IPS-NIHi11 (cell line): Measurements from ENCODE around the gene PARP16.

Source experiments
- DNase-seq: peaks from one replicate; pipeline ENCODE4 v3.0.0; 2012; ENCODE audit warnings: mixed read lengths, low spot score

Gene PARP16

DNA sequence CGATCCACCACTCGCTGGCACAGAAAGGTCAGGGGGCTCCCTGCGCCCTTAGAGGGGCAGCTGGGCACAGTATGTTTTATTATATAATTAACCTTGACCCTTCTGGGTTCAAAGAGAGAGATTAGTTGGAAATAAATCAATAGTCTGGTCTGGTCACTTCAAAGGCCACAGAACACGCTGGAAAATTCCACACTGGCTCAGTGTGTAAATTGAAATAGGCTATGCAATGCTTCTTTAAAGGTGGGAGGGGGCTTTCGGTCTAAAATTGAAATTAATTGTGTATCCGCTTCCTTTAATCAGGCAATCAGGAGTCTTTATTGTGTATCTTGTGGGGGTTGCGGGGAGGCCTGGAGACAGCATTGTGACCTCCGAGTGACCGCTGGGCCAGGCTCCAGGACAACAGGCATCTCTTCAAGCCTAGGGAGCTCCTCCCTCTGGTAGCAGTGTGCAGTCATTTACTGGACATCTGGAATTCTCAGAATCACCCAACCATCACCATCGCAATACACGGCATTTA, 25.8 kb upstream of the PARP16 start:
- DNase-seq = peak; percentile 24

DNA sequence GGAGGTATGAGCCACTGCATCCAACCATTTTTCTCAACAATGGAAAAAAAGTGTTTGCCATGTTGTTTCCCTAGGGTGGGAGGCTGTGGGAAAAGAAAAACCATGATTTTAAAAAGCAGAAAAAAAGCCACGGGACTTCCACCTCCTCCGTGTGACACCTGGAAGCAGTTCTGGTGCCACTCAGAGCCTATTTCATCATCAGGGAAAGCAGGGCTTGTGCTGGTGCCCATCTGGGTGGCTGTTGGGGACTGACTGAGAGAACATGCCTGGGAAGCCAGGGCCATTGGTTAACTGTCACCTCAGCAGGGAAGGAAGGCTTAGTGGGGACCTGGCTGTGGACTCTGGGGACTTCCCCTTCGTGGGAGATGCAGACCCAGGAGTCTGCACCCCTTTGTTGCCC, 25.1 kb upstream of the PARP16 start:
- DNase-seq = peak; percentile 10

DNA sequence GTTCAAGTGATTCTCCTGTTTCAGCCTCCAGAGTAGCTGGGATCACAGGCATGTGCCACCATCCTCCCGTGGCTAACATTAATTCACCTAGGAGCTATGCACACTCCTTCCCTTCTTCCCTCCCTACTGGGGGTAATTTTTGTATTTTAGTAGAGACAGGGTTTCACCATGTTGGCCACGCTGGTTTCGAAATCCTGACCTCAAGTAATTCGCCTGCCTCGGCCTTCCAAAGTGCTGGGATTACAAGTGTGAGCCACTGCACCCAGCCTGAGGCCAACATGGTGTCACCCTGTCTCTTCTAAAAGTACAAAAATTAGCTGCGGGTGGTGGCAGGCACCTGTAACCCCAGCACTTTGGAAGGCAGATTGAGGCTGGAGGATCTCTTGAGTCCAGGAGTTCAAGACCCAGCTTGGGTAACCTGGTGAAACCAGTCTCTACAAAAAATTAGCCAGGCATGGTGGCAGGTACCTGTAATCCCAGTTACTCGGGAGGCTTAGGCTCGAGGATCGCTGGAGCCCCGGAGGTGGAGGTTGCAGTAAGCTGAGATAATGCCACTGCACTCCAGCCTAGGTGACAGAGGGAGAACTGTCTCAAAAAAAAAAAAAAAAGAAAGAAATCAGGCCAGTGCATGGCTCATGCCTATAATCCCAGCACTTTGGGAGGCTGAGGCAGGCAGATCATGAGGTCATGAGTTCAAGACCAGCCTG, 23.9 kb upstream of the PARP16 start:
- no peak for DNase-seq

DNA sequence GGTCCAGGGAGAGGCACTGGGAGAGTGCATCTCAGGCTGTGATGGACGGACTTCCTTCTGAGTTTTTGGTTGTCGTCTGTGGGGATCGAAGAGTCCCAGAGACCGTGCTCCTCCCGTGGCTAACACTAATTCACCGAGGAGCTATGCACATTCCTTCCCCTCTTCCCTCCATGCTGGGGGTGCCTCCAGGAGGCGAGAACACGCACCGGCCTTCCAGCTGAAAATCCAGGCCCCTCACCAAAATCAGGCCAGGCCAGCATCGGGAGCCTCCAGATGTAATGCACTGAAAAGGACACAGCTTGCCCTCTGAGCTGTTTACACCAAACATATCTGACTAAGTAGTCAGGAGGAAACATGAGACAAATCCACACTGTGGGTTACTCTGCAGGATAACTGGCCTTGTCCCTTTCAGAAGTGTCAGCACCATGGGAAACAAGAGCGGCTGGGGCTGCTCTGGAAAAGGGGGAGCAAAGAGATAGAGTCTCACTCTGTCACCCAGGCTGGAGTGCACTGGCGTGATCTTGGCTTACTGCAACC, 23.3 kb upstream of the PARP16 start:
- no peak for DNase-seq

DNA sequence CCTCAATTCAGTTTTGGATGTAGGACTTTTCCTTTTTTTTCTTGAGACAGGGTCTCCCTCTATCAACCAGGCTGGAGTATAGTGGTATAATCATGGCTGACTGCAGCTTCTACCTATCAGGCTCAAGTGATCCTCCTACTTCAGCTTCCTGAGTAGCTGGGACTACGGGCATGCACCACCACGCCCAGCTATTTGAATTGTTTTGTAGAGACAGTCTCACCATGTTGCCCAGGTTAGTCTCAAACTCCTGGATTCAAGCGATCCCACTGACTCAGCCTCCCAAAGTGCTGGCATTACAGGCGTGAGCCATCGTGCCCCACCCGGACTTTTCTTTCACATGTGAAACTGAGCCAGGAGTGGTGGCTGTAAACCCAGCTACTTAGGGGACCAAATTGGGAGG, 21.3 kb upstream of the PARP16 start:
- no peak for DNase-seq

DNA sequence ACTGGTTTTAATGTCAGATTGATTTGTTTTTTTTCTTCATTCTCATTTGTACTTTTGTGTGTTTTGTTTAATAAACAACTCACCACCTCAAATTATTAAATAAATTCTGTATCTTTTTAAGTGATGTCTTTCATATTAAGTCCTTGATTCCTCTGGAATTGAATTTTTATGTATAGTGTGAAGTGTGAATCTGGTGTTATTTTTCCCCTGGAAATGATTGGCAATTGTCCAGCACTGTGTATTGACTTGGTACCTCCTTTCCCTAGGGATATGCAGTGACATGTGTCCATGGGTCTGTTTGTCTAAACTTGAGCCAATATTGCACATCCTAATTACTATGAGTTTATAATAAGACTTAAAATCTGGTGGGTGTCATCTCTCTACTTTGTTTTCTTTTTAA, 19.9 kb upstream of the PARP16 start:
- DNase-seq = no peak

DNA sequence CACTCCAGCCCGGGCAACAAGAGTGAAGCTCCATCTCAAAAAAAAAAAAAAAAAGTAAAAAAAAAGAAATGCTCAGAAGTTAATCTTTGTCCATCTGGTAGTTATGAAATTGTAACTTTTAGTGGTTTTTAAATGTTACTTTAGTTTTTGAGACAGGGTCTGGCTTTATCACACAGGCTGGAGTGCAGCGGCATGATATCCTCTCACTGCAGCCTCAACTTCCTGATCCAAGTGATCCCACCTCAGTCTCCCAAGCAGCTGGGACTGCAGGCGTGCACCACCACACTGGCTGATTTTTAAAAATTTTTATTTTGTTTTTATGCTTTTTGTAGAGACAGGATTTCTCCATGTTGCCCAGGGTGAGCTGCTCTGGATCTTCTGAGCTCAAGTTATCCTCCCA, 19.1 kb upstream of the PARP16 start:
- DNase-seq = no peak

DNA sequence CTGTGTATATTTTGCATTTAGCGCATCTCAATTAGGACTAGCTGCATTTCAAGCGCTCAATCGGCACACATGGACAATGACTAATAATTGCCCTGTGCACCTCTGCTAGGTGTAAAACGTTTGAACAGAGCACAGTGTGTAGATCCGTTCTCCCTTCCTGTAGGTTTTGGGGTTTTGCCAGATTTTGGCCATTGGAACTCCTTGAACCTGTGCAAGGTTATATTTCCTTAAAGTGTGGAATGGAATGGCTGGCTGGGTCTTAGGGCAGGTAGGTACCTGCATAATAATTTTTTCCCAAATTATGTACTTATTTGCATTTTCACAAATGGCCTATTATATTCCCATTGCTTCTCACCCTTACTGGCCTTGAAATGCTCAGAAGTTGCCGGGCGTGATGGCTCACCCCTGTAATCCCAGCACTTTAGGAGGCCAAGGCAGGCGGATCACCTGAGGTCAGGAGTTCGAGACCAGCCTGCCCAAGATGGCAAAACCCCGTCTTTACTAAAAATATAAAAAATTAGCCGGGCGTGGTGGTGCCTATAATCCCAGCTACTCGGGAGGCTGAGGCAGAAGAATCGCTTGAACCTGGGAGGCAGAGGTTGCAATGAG, 18.6 kb upstream of the PARP16 start:
- DNase-seq = no peak

DNA sequence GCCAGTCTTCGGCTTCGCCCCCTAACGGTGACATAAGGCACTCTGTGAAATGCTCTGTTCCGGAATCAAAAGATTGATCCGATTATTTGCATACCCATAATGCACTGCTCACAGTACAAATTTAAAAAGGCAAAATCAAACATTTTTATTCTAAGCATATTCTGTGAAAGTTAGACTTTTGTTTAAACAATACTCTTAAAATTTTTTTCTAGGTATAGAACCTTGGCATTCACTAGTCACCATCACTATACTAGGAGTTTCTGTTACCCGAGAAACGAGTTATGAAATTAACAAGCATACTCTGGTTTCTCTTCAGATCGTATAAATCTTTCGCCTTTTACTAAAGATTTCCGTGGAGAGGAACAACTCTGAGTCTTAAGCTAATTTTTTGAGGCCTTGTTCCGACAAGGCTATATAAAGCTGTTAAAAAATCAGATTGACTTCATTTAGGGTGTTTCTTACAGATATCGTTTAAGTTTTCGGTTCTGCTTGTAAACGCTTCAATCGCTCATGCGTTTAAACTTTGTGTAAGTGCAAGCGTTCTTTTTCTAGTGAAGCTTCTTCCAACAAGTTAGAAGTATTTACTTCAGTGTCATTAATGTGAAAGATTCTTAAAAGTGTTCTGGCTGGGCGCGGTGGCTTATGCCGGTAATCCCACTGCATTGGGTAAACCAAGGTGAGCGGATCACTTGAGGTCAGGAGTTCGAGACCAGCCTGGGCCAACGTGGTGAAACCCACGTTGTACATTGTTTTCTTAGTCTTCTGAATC, 17.9 kb upstream of the PARP16 start, which contains the start of gene RNU5B-1:
Gene RNU5B-1, plus strand, starts transcription at position 297 of the 769 bp plus-strand sequence.
- DNase-seq = peak; percentile 79

DNA sequence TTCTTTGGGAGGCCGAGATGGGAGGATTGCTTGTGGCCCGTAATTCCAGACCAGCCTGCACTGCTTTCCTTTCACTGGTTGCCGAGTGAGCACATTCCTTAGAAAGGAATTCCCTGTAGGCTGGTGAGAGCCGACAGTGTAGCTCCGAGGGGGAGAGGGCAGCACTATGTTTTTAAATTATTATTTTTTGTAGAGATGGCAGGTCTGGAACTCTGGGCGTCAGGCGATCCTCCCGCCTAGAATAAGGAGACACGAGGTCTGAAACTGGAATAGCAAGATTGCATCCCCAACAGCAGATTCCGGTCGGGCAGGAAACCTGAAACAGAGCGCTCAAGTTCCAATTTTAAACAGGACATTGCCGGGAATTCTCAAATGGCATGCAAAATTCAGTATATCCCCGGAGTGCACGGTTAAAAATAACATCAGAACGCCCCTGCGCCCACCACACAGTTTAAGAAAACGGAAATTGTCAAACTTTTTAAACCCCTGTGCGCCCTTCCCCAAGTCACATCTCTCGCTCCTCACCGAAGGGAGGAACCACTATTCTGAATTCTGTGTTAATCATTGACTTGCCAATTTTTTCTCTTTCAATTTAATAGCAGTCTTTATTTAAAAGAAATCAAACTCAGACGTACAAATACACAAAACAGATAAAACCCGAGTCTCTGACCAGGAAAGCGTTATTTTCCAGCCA, 17.2 kb upstream of the PARP16 start:
- DNase-seq = no peak

DNA sequence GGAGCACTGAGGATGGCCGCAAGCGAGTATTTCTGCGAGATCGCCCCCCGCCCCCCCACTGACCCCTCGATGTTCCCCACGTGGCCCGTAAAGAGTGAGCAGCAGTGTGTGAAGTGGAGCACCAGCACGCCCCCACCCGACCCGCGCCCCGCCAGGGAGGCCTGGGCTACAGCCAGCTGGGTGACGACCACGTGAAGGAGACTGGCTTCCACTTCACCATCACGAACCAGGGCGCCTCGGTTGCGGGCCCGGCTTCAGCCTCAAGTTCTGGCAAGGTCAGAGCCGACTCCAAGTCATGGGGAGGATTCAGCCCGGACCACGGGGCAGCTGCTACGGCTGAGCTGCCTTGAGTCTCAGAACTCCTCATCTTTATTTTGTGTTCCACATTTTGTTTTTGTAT, 15.4 kb upstream of the PARP16 start:
- no peak for DNase-seq

DNA sequence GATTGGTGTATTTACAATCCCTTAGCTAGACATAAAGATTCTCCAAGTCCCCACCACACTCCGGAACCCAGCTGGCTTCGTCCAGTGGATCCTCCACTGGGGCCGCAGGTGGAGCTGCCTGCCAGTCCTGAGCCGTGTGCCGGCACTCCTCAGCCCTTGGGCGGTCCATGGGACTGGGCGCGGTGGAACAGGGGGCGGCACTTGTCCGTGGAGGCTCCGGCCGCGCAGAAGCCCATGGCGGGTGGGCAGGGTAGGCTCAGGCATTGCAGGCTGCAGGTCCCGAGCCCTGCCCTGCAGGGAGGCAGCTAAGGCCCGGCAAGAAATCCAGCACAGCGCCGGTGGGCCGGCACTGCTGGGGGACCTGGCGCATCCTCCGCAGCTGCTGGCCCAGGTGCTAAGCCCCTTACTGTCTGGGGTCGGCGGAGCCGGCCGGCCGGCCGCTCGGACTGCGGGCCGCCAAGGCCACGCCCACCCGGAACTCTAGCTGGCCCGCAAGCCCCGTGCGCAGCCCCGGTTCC, 14.3 kb upstream of the PARP16 start:
- no peak for DNase-seq

DNA sequence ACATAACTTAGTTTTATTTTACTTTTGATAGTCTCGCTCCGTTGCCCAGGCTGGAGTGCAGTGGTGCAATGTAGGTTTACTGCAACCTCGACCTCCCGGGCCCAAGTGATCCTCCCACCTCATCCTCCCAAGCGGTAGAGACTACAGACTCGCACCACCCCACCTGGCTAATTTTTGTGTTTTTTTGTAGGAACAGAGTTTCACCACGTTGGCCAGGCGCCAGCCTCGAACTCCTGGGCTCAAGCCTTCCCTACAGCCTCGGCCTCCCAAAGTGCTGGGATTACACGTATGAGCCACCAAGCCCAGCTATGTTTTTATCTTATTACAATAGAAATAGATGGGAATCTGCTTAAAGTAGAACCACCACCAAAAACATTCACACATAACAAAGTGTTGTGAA, 12.0 kb upstream of the PARP16 start:
- no peak for DNase-seq

DNA sequence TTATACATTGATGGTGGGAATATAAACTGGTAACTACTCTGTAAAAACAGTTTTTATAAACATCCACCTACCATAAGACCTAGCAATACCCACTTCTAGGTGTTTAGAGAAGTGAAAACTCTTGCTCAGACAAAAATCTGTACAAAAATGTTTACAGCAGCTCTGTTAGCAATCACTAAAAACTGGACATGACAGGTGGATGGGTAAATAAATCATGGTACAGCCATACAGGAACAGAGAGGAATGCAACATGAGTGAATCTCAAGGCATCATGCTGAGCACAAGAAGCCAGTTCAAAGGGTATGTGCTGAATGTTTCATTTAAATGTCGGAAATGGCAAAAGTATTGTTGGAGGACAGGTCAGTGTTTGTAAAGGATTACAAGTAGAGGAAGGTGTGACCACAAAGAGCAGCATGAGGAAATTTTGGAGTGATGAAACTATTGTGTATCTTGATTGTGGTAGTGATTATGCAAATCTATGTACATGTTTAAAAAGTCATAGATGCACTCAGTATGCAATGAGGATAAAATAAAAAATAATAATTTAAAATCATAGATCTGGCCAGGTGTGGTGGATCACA, 6.3 kb upstream of the PARP16 start:
- no peak for DNase-seq

DNA sequence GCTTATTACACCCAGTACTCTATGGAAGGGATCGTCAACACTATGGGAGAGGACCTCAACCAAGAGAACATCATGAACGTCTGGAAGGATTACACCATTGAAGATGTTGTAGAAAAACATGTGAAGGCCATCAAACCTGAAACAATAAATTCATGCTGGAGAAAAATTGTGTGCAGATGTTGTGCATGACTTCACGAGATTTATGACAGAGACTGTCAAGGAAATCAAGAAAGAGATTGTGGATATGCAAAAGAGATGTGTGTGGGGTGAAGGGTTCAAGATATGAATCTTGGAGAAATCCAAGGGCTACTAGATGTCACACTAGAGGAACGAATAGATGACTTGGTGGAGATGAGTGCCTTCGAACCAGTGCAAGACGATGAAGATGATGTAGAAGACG, 3.5 kb upstream of the PARP16 start:
- DNase-seq = no peak

DNA sequence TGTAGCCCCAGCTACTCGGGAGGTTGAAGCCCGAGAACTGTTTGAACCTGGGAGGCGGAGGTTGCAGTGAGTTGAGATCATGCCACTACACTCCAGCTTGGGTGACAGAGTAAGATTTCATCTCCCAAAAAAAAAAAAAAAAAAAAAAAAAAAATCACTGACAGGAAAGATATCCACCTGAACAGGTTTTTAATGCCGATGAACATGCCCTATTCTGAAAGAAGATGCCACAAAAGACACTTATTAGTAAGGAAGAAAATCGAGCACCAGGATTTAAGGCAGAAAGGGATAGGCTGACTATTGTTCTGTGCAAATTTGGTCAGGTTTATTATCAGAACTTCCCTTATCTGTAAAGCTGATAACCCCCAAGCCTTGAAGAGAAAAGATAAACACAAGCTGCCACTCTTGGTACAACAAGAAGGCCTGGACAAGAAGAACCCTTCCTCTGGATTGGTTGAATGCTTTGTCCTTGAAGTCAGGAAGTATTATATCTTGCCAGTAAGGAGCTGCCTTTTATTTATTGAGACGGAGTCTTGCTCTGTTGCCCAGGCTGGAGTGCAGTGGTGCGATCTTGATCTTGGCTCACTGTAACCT, 2.7 kb upstream of the PARP16 start:
- DNase-seq = no peak

DNA sequence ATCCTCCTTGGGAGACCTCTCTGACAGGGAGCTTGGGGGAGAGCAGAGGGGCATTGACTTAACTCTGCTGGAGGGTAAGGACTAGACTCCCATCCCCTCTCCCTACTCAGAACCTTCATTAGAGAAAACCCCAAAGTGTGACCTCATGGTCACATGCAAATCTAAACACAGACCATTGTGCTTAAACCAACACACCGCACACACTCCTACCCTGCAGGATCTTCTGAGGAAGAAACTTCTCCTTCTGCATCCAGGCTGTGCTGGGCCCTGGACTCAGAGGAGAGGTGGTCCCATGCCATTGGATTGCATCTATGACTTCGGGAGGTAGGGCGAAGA, 805 bp upstream of the PARP16 start:
- no peak for DNase-seq

DNA sequence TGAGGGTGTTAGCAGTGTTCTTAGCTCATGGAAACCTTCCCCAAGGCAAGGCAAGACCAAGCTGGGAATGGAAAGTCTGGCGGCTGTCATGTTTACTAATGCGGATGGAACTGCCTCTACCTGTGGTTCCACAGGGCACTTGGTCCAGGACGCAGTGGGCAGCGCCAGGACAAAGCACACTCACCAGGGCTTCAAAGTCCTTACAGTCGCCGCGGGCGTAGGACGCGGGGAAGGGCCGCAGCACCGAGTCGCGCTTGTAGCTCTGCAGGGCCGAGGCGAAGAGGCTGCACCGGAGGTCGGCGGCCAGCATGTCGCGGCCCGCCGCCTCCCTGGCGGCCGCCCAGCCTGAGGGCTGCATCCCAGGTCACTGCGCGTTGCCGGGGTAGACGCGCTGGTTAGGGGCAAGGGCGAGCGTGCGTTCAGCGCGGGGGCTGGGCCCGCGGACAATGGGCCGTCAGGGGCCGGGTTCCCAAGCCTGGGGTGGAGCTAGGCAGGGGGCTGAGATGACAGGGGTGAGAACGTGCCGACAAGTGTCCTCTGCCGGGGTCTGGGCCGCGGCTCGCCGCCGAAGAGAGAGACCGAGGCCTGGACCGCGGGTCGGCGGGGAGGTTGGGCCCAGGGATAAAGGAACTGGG, 497 bp downstream of the PARP16 start:
- peak; percentile 85 for DNase-seq

DNA sequence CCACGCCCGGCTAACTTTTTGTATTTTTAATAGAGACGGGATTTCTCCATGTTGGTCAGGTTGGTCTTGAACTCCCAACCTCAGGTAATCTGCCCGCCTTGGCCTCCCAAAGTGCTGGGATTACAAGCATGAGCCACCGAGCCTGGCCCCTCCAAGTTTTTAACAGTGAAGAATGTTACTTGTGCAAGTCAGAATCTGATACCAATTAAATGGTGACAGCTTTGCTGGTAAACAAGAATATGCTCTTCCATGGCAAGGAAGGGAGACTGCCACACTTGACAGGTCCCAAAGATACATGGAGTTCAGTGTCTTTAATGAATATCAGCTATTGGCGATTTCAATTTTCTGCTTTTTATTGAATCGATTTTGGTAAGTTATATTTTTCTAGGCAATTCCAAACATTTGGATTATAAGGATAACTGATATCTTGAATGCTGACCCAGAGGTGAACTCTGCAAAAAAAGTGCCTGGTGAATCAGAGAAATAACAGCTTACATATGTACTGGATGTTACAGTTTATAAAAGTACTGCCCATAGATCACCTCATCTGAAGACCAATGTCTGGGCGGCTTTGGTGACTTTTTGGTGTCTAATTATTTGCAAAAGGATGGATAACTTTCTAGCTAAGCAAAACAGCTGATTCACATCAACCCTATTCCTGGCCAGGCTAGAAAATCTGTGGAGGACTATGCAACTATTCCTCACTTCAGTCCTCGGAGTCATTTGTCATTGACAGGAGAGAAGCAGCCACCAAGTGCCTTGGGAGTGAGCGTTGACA, 1.2 kb downstream of the PARP16 start:
- no peak for DNase-seq

DNA sequence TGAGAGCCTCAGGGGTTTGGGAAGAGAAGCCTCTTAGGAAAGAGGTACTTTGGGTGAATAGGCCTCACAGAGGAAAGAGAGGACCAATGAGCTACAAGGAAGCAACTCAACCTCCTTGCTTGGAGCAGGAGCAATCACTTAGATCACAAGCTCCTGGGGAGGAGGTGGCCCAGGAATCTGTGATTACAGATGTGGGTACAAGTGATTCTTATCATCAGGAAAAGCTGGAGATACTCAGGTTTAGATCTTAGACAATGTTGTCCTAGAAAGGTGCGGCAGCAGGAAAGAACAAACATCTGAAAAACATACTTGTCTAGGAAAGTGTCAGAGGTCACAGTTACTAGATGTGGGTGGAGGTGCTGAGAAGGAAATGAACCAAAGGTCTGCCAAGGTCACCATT, 8.2 kb downstream of the PARP16 start:
- no peak for DNase-seq
